ENCODE data around the gene PLEKHA1.

PLEKHA1 gene

DNA sequence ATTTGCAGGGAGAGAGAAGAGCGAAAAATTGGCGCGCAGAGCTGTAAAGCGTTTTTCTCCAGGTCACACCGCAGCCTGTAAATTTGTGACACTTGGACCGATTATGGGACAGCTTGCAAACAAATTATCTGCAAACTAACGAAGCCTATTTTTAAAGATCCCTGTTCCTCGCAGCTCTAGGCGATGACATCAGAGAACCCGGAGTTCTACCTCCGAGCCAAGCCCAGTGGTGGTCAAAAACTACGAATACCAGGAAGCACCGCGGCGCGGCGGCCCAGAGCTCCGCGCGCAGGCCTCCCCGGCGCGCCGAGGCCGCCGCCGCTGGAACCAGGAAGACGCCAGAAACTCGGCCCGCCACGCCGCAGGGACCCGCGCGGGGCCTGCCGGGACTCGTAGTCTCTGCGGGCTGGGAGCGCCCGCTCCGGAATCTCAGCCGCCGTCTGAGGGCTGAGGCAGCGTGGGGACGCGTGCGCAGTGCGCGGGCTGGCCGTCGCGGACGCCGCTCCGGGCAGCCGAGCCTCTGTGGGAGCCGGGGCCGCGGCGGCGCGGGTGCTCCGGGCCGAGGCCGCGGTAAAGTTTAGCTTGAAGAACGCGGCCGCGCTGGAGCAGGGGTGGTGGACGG is at the start of gene PLEKHA1:
TSS of gene PLEKHA1 (plus strand) at position 472 of the 622 bp plus-strand sequence. CDS start 18,493 bp downstream, outside the sequence.
- H3K36me3 ChIP-seq (ENCODE audit: insufficient read depth, low read length) = no peaks in the 10 kb centered on the region
- TF ChIP-seq POLR2AphosphoS5 (IDR thresholded peaks at IDR 0.05; ENCODE audit: borderline replicate concordance, low read depth, low read length) = no peak
- no peak for TF ChIP-seq FOXP2 (optimal IDR thresholded peaks at IDR 0.05; ENCODE audit: control extremely low read depth, extremely low read length, insufficient read depth)
- no peak for TF ChIP-seq EZH2 (IDR thresholded peaks at IDR 0.05)
- peak; percentile 18 for DNase-seq (ENCODE audit: low read depth, low spot score)
- peak within 1 kb of the TSS; percentile 78 for H3K4me3 ChIP-seq
- no peak within 1 kb of the TSS for H3K27ac ChIP-seq
- H3K9ac ChIP-seq (ENCODE audit: insufficient read length) = peak within 1 kb of the TSS; percentile 53
- no peaks in the 10 kb centered on the region for H3K9me3 ChIP-seq (ENCODE audit: low read depth, low read length)

DNA sequence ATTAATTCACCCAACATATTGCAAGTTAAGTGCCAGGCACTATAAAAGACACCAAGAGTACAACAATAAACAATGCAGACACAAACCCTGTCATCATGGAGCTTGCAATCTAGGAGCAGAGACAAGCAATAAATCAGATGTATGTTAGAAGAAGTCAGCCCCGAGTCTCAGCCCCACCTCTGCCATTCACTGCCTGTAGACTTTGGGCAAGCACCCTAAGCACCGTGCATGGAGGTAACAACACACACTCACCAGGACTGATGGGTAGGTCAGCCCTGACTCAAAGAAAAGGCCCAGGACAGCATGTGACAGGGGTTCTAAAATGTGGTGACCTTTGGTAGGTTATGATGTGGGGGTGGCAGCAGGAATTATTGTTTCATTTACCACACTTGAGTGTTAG is 49.3 kb upstream of the PLEKHA1 start:
- DNase-seq (ENCODE audit: low read depth, low spot score) = no peak
- H3K27ac ChIP-seq = no peak overlapping the region
- TF ChIP-seq FOXP2 (optimal IDR thresholded peaks at IDR 0.05; ENCODE audit: control extremely low read depth, extremely low read length, insufficient read depth) (no peak), POLR2AphosphoS5 (IDR thresholded peaks at IDR 0.05; ENCODE audit: borderline replicate concordance, low read depth, low read length) (no peak), EZH2 (IDR thresholded peaks at IDR 0.05) (no peak)

GRCh38 chr10:122326385-122326784 is 48.1 kb upstream of the PLEKHA1 start:
- Histone ChIP-seq H3K4me3 (no peak overlapping the region), H3K27ac (no peak overlapping the region), H3K9ac (ENCODE audit: insufficient read length) (no peak overlapping the region), H3K36me3 (ENCODE audit: insufficient read depth, low read length) (no peaks in the 10 kb centered on the region), H3K9me3 (ENCODE audit: low read depth, low read length) (no peaks in the 10 kb centered on the region)
- TF ChIP-seq FOXP2 (optimal IDR thresholded peaks at IDR 0.05; ENCODE audit: control extremely low read depth, extremely low read length, insufficient read depth) (no peak), POLR2AphosphoS5 (IDR thresholded peaks at IDR 0.05; ENCODE audit: borderline replicate concordance, low read depth, low read length) (no peak), EZH2 (IDR thresholded peaks at IDR 0.05) (no peak)
- no peak for DNase-seq (ENCODE audit: low read depth, low spot score)

More for the DNA sequence above, 49.3 kb upstream of the PLEKHA1 start:
- Histone ChIP-seq H3K9ac (ENCODE audit: insufficient read length) (no peak overlapping the region), H3K36me3 (ENCODE audit: insufficient read depth, low read length) (no peaks in the 10 kb centered on the region), H3K9me3 (ENCODE audit: low read depth, low read length) (no peaks in the 10 kb centered on the region), H3K4me3 (no peak overlapping the region)

GRCh38 chr10:122326806-122327205 is 47.7 kb upstream of the PLEKHA1 start:
- Histone ChIP-seq H3K36me3 (ENCODE audit: insufficient read depth, low read length) (no peaks in the 10 kb centered on the region), H3K4me3 (no peak overlapping the region), H3K27ac (no peak overlapping the region), H3K9me3 (ENCODE audit: low read depth, low read length) (no peaks in the 10 kb centered on the region), H3K9ac (ENCODE audit: insufficient read length) (no peak overlapping the region)
- no peak for DNase-seq (ENCODE audit: low read depth, low spot score)
- TF ChIP-seq FOXP2 (optimal IDR thresholded peaks at IDR 0.05; ENCODE audit: control extremely low read depth, extremely low read length, insufficient read depth) (no peak), EZH2 (IDR thresholded peaks at IDR 0.05) (no peak), POLR2AphosphoS5 (IDR thresholded peaks at IDR 0.05; ENCODE audit: borderline replicate concordance, low read depth, low read length) (no peak)

DNA sequence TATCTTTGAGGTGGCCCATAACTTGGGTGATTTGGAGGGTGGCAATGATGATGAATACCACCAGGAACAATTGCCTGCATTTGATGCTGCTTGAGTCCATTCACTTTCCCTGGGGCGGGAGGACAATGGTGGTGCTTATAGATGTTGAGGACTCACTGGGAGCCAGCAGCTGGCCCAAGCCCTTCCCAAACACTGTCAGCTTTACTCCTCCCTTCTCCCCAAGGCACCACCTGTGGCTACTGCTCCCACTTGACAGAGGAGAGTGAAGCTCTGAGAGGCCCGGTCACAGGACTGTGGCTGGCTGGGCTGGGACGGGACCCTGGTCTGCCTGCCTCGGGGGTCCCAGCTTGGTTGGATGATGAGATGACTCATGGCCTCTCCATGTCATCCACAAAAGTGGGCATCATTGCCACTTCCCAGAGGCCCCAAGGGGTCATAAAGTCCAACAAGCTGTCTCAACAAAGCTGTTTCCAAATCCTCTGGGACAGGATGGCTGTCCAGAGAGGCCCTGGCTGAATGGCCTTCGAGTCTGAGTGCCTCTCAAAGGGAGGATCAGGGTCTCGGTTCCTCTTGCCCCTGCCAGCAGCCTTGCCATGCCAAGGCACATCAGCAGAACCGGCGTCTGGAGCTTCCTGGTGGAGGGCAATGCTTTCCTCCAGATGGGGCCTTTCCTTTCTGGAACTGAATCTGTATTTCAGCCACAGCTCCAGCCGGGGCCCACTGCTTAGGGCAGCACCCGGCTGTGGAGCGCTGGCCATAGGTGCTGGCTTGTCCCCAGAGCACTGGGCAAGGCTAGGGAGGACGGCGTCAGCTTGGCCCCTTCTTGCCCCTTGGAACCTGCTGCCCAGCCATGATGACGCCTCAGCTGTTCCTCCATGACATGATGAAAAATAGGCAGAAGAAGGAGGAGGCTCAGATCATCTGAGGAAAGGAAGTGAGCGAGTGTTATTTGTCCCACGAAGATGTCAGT is 47.0 kb upstream of the PLEKHA1 start:
- no peak for TF ChIP-seq POLR2AphosphoS5 (IDR thresholded peaks at IDR 0.05; ENCODE audit: borderline replicate concordance, low read depth, low read length)
- DNase-seq (ENCODE audit: low read depth, low spot score) = no peak
- H3K27ac ChIP-seq = no peak overlapping the region

DNA sequence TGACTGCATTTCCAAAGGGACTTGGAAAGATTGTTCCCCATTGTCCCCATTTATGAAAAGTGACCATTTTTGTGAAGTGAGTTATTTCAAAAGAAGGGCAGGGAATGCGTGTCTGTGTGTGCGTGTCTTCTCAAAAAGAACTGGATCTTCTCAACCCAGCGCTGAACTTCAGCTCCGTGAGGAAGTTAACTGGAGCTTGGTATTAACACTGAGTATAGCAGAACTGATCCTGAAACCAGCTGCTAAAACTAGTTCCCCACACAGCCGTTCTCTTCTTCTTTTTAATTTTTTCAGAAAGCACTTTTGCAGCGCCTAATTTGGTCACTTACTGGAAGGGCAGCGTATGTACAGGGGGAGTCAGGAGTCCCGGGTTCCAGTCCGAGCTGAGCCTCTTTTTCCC is 45.8 kb upstream of the PLEKHA1 start:
- H3K36me3 ChIP-seq (ENCODE audit: insufficient read depth, low read length) = no peaks in the 10 kb centered on the region
- TF ChIP-seq POLR2AphosphoS5 (IDR thresholded peaks at IDR 0.05; ENCODE audit: borderline replicate concordance, low read depth, low read length) (no peak), FOXP2 (optimal IDR thresholded peaks at IDR 0.05; ENCODE audit: control extremely low read depth, extremely low read length, insufficient read depth) (no peak), EZH2 (IDR thresholded peaks at IDR 0.05) (no peak)
- no peak overlapping the region for H3K9ac ChIP-seq (ENCODE audit: insufficient read length)
- DNase-seq (ENCODE audit: low read depth, low spot score) = no peak
- H3K27ac ChIP-seq = no peak overlapping the region
- no peak overlapping the region for H3K4me3 ChIP-seq
- H3K9me3 ChIP-seq (ENCODE audit: low read depth, low read length) = no peaks in the 10 kb centered on the region

More for the DNA sequence above, 47.0 kb upstream of the PLEKHA1 start:
- Histone ChIP-seq H3K9me3 (ENCODE audit: low read depth, low read length) (no peaks in the 10 kb centered on the region), H3K36me3 (ENCODE audit: insufficient read depth, low read length) (no peaks in the 10 kb centered on the region), H3K9ac (ENCODE audit: insufficient read length) (no peak overlapping the region), H3K4me3 (no peak overlapping the region)

- TF ChIP-seq EZH2 (IDR thresholded peaks at IDR 0.05) (no peak), POLR2AphosphoS5 (IDR thresholded peaks at IDR 0.05; ENCODE audit: borderline replicate concordance, low read depth, low read length) (no peak), FOXP2 (optimal IDR thresholded peaks at IDR 0.05; ENCODE audit: control extremely low read depth, extremely low read length, insufficient read depth) (no peak)
These were observed 45.1 kb upstream of the PLEKHA1 start for GRCh38 chr10:122329416-122329815.

DNA sequence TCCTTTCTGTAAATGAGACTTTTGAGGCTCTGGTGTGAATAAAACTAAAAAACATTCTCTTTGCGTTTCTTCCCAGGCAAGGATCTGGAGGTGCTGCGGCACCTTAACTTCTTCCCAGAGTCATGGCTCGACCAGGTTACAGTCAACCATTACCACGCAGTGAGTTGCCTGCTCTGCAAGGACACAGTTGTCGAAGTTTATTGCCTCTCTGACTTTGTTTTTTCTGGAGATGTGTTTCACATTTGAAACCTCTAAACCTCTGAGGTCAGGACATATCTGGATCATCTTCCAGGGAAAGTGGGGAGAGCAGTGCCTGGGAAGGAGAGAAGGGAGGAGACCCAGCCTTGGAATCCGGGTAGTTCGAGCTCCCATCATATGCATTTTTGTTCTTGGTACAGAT is 43.4 kb upstream of the PLEKHA1 start:
- no peak overlapping the region for H3K9ac ChIP-seq (ENCODE audit: insufficient read length)
- no peak overlapping the region for H3K27ac ChIP-seq
- H3K36me3 ChIP-seq (ENCODE audit: insufficient read depth, low read length) = no peaks in the 10 kb centered on the region
- no peak for TF ChIP-seq FOXP2 (optimal IDR thresholded peaks at IDR 0.05; ENCODE audit: control extremely low read depth, extremely low read length, insufficient read depth)
- TF ChIP-seq EZH2 (IDR thresholded peaks at IDR 0.05) = no peak
- no peak for TF ChIP-seq POLR2AphosphoS5 (IDR thresholded peaks at IDR 0.05; ENCODE audit: borderline replicate concordance, low read depth, low read length)
- no peaks in the 10 kb centered on the region for H3K9me3 ChIP-seq (ENCODE audit: low read depth, low read length)
- H3K4me3 ChIP-seq = no peak overlapping the region
- DNase-seq (ENCODE audit: low read depth, low spot score) = no peak

More at GRCh38 chr10:122329416-122329815, 45.1 kb upstream of the PLEKHA1 start:
- no peak overlapping the region for H3K9ac ChIP-seq (ENCODE audit: insufficient read length)
- DNase-seq (ENCODE audit: low read depth, low spot score) = no peak
- H3K36me3 ChIP-seq (ENCODE audit: insufficient read depth, low read length) = no peaks in the 10 kb centered on the region
- no peak overlapping the region for H3K27ac ChIP-seq
- no peak overlapping the region for H3K4me3 ChIP-seq
- H3K9me3 ChIP-seq (ENCODE audit: low read depth, low read length) = no peaks in the 10 kb centered on the region

Measured in SK-N-MC (cell line).